Measurements from ENCODE around the gene PHTF1.

Gene PHTF1

DNA sequence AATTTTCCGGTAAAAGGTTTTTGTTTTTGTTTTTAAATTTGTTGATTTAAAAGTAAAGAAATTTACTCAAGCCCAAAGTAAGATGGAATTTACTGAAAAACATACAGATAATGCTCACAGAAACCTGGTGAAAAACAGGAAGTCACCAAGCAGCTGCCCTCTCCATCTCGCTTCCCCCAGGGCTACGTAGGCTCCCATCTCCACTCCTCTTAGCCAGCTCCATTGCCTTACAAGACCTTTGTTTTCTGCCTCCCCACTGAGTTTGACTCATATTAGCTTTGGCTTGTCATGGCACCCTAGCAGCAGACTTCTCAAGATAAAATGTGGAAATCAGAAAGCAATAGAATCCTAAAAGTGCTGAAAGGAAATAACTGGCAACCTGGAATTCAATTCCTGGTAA, 57.9 kb downstream of the PHTF1 start:
- H3K4me3 Mint-ChIP-seq, result no peak overlapping the region
- peaks cover 45% of the 10 kb centered on the region for H3K36me3 Mint-ChIP-seq
- H3K27me3 Mint-ChIP-seq, result no peaks in the 10 kb centered on the region
- H3K4me1 Mint-ChIP-seq, result peaks cover 16% of the 10 kb centered on the region
- H3K9me3 Mint-ChIP-seq, result no peaks in the 10 kb centered on the region
- ATAC-seq, result peak; percentile 57
- no peak overlapping the region for H3K27ac Mint-ChIP-seq

DNA sequence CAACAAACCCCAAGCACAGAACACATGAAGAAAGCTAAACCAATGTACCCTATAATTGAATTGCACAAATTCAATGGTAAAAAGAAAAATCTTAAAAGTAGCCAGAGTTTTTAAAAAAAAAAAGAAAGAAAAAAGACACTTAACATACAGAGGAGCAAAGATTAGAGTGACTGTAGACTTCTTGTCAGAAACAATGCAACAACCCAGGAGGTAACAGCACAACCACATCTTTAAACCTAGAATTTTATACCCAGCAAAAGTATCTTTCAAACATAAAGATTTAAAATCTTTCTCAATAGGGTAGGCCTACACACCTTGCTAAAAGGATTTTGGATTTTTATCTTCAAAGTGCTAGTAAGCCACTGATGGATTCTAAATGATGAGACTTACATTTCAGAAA, 64.4 kb downstream of the PHTF1 start:
- H3K4me1 Mint-ChIP-seq, result peaks cover 16% of the 10 kb centered on the region
- H3K36me3 Mint-ChIP-seq, result peaks cover 74% of the 10 kb centered on the region
- H3K27ac Mint-ChIP-seq, result no peak overlapping the region

DNA sequence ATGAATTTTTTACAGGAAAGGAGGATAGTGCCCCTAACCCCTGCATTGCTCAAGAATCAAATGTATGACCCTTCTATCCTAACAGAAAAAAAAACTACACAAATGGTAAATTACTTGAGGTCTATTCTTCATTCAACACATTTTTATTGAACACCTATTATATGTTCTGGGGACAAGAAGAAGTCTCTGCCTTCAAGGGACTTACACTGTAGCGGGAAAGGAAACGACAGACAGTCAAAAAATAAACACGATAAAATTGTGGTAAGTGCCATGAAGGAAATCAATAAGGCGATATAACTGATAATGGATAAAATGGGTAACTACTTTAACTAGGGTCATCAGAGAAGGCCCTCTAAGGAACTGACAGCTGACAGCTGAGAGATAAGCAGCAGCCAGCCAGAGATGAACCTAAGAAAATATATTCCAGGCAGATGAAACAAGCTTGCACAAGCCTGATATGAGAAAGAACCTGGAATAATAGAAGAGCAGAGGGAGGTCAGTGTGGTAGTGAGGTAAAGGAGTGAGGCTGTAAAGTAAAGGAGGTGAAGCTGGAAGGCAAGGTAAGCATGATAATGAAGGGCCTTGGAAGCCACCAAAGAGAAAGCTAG, 66.4 kb downstream of the PHTF1 start:
- no peak for ATAC-seq
- H3K4me3 Mint-ChIP-seq, result no peak overlapping the region
- peaks cover 16% of the 10 kb centered on the region for H3K4me1 Mint-ChIP-seq
- no peak overlapping the region for H3K27ac Mint-ChIP-seq
- no peaks in the 10 kb centered on the region for H3K27me3 Mint-ChIP-seq
- peaks cover 68% of the 10 kb centered on the region for H3K36me3 Mint-ChIP-seq
- peaks cover 19% of the 10 kb centered on the region for H3K9me3 Mint-ChIP-seq

More for the DNA sequence above, 64.4 kb downstream of the PHTF1 start:
- Mint-ChIP-seq H3K27me3 (no peaks in the 10 kb centered on the region), H3K4me3 (no peak overlapping the region), H3K9me3 (peaks cover 19% of the 10 kb centered on the region)
- no peak for ATAC-seq

DNA sequence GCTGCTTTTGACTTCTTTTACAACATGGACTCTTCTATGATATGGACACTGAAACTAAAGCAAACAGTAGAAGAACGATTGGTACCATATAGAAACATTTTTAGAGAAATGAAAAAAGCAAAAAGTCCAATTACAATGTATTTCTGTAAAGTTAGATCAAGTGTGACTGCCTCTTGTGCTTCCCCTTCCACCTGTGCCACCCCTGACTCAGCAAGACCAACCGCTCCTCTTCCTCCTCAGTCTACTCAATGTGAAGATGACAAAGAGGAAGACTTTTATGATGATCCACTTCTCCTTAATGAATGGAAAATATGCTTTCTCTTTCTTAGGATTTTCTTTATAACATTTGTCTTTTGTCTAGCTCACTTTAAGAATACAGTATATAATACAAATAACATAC, 66.9 kb downstream of the PHTF1 start:
- Mint-ChIP-seq H3K4me1 (peaks cover 16% of the 10 kb centered on the region), H3K4me3 (no peak overlapping the region), H3K9me3 (peaks cover 19% of the 10 kb centered on the region), H3K27ac (no peak overlapping the region), H3K36me3 (peaks cover 65% of the 10 kb centered on the region), H3K27me3 (no peaks in the 10 kb centered on the region)
- peak; percentile 64 for ATAC-seq

DNA sequence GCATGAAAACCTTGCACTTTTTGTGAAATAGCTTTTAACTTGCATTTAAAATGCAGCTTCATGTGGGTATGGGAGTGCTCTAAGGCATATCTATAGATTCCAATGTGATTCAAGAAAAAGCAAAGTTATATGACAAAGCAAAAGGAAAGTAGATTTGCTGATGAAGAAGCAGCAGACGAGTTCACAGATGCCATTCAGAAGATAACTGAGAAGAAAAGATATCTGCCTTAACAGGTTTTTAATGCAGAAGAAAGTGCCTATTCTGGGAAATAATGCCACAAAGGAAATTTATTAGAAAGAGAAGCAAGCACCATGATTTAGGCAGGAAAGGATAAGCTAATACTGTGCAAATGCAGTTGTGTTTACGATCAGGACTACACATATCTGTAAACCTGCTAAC, 68.1 kb downstream of the PHTF1 start:
- H3K27me3 Mint-ChIP-seq, result no peaks in the 10 kb centered on the region
- H3K27ac Mint-ChIP-seq, result no peak overlapping the region
- H3K4me1 Mint-ChIP-seq, result peaks cover 16% of the 10 kb centered on the region
- ATAC-seq, result no peak
- H3K36me3 Mint-ChIP-seq, result peaks cover 57% of the 10 kb centered on the region
- no peak overlapping the region for H3K4me3 Mint-ChIP-seq
- peaks cover 19% of the 10 kb centered on the region for H3K9me3 Mint-ChIP-seq

DNA sequence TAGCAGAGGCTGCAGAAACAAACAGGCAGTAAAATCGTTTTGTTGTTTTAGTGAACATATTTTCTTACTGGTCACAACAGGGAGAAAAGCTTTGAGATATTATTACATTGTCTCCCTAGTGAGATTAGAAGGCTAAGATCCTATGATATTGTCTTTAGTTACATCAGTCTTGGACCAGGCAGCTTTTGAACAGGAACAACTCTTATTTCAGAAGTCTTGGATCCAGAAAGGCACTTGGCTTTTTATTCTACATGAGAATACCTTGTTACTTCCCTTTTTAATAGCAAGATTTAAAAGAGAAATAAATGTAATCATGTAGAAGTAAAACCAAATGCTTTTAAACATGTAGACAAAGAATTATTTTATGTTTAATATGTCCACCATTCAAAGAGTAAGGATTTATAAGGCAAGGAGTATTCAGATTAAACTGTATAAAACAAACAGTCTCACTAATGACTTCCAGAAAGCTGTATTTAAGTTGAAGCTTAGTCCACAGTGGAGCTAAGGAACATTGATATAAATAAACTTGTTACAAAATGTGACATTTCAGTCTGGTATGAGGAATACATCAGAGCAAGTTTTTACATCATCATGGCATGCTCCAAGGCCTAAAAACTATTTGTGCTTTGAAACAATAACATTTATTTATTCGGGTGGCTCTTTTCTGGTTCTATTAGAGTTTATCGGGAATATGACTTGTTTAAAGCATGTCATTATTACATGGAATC, 72.2 kb downstream of the PHTF1 start:
- Mint-ChIP-seq H3K27ac (no peak overlapping the region), H3K4me1 (peaks cover 5% of the 10 kb centered on the region), H3K27me3 (no peaks in the 10 kb centered on the region), H3K36me3 (peaks cover 25% of the 10 kb centered on the region), H3K4me3 (no peak overlapping the region), H3K9me3 (no peaks in the 10 kb centered on the region)
- no peak for ATAC-seq

DNA sequence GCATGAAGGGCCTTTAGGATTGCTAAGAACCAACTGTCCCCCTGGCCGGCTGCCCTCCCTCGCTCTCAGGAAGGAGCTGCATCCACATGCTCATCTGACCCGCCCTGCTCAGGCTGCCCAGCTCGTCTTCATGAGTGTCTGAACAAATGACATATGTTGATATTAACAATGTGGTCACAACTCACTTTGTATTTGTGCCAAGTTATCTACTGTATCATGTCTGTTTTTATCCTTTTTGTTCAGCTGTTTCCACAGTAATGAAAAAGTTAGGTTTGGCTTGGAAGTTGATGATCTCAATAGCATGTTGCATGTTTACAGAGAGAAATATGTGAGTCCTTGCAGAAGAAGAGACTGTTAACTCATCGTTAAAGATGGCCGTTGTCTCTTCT, 75.1 kb downstream of the PHTF1 start:
- Mint-ChIP-seq H3K36me3 (peaks cover 5% of the 10 kb centered on the region), H3K27me3 (no peaks in the 10 kb centered on the region), H3K27ac (no peak overlapping the region), H3K9me3 (no peaks in the 10 kb centered on the region), H3K4me1 (no peaks in the 10 kb centered on the region), H3K4me3 (no peak overlapping the region)
- ATAC-seq, result no peak

DNA sequence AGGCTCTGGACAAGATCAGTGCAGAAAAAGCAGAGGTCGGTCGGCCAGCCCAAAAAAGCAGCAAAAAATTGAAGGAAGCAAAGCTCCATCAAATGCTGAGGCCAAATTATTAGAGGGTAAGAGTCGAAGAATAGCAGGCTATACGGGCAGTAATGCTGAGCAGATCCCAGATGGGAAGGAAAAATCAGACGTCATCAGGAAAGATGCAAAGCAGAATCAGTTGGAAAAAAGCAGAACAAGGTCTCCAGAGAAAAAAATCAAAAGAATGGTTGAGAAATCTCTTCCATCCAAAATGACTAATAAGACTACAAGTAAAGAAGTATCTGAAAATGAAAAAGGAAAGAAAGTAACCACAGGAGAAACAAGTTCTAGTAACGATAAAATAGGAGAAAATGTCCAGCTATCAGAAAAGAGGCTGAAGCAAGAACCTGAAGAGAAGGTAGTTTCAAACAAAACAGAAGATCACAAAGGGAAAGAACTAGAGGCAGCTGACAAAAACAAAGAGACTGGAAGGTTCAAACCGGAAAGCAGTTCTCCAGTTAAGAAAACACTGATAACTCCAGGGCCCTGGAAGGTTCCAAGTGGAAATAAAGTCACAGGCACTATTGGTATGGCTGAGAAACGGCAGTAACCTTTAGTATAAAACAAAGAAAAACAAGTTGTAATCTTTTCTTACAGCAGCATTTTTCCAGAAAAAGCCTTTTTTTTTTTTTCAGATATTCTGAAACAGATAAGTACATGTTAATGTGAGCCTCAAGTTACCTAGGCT, 75.7 kb downstream of the PHTF1 start:
- H3K27ac Mint-ChIP-seq, result no peak overlapping the region
- H3K9me3 Mint-ChIP-seq, result no peaks in the 10 kb centered on the region
- H3K4me3 Mint-ChIP-seq, result no peak overlapping the region
- H3K36me3 Mint-ChIP-seq, result peaks cover 5% of the 10 kb centered on the region
- no peaks in the 10 kb centered on the region for H3K4me1 Mint-ChIP-seq
- H3K27me3 Mint-ChIP-seq, result no peaks in the 10 kb centered on the region
- ATAC-seq, result no peak

DNA sequence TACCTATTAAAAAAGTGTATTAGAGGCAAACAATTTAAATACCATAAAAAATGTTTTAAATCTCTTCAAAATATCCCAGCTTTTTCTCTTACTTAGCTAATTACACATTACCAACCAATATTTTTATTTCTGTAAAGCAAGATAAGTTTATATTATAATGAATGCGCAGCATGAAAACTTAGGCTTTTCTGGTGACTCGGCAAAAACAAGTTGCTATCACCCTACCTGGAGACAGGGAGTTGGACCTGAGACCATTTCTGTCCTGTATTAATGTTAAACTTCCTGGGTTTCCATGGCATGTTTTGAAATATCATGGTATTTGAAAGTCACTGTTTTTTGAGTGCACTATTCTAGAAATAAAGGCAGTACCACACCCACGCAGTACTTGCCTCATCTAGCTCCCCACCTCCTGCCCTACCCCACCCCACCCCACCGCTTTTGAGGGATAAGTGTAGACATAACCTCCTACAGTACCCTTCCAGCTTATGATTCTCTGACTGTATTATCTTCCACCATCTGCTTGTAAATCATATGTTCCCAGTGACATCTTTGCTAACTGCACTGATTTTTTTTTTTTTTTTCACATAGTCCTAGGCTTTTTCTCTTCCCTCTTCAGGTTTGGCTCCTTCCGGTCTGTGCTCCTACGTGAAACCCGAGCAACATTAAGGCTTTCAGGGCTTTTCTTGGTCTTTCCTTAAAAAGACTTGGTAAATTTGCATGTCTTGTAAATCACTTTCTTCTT, 77.5 kb downstream of the PHTF1 start:
- H3K36me3 Mint-ChIP-seq, result peaks cover 5% of the 10 kb centered on the region
- no peaks in the 10 kb centered on the region for H3K9me3 Mint-ChIP-seq
- no peak overlapping the region for H3K4me3 Mint-ChIP-seq
- no peaks in the 10 kb centered on the region for H3K27me3 Mint-ChIP-seq
- H3K4me1 Mint-ChIP-seq, result no peaks in the 10 kb centered on the region
- no peak overlapping the region for H3K27ac Mint-ChIP-seq
- ATAC-seq, result no peak

DNA sequence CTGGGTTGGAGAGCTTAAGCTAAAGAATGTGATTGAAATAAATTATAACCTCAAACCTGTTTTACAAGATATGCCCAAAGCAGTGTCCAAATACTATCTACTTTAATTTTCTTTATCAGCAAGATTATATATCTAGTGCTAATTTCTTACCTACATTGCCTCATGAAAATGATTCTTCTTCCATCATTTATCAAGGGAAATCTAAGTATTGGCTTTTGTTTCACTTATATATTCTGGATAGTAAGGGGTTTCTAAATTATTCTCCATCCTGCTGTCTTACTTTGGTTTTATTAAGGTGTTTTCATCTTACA, 81.2 kb downstream of the PHTF1 start:
- Mint-ChIP-seq H3K9me3 (no peaks in the 10 kb centered on the region), H3K4me3 (no peak overlapping the region), H3K36me3 (peaks cover 5% of the 10 kb centered on the region), H3K27me3 (no peaks in the 10 kb centered on the region), H3K4me1 (no peaks in the 10 kb centered on the region), H3K27ac (no peak overlapping the region)
- no peak for ATAC-seq

DNA sequence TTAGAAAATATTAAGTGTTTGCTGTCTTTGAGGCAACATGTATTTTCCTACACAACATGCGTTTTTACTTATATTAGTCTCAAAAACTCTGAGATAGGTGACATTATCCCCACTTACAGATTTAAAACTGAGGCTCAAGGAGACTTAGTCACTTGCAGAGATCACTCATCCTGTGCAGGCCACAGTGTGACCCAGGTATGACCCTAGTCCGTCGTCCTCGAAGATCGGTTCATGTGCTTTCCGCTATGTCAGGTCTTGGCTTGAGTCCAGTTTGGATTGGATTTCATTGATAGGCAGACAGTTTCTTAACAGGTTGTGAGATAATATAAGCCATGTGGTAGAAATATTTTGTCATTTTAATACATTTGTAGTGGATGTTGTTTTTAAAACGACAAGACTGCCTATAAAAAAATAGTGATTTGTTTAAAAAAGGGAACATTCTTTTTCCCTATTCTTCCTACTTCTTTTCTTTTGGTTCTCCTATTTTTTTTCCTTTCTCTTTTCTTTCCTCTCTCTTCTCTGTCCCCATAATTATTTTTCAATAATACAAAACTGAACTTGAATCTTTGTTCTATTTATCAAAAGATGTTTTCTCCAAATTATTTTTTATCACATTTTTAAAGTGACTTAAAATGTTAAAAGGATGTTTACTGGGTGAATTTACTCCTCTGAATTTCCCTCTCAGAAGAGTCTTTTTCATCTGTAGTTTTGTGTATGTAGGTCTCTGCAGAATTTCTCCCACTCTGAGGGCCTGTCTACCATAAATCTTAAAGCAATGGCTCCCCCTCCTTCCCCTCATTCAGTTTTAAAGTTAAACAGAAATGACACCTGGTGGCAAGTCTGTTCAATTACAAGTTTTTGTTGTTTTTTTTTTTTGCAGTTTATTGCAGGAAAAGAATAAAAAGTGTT, 81.8 kb downstream of the PHTF1 start:
- no peaks in the 10 kb centered on the region for H3K9me3 Mint-ChIP-seq
- no peaks in the 10 kb centered on the region for H3K27me3 Mint-ChIP-seq
- ATAC-seq, result no peak
- H3K27ac Mint-ChIP-seq, result no peak overlapping the region
- no peaks in the 10 kb centered on the region for H3K4me1 Mint-ChIP-seq
- H3K4me3 Mint-ChIP-seq, result no peak overlapping the region
- no peaks in the 10 kb centered on the region for H3K36me3 Mint-ChIP-seq

DNA sequence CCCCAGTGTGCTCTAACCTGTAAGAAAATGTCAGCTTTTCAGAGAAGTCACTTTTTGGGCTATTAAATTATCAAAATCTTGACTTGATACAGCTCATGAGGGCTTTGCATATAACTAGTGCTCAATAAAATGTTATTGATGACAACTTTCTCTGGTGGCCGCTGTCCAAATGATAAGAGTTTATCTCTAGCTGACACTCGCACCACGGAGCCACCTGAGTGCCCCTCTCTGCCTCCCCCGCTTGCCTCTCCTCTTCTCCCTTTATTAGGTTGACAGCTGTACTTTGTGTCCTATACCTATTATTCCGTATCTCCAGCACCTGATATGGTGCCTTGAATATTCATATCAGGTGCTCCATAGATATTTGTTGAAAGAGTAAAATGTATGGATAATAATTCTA, 82.8 kb downstream of the PHTF1 start:
- no peaks in the 10 kb centered on the region for H3K9me3 Mint-ChIP-seq
- no peaks in the 10 kb centered on the region for H3K27me3 Mint-ChIP-seq
- no peak overlapping the region for H3K27ac Mint-ChIP-seq
- peaks cover 4% of the 10 kb centered on the region for H3K36me3 Mint-ChIP-seq
- no peak for ATAC-seq
- H3K4me3 Mint-ChIP-seq, result no peak overlapping the region
- H3K4me1 Mint-ChIP-seq, result no peaks in the 10 kb centered on the region

DNA sequence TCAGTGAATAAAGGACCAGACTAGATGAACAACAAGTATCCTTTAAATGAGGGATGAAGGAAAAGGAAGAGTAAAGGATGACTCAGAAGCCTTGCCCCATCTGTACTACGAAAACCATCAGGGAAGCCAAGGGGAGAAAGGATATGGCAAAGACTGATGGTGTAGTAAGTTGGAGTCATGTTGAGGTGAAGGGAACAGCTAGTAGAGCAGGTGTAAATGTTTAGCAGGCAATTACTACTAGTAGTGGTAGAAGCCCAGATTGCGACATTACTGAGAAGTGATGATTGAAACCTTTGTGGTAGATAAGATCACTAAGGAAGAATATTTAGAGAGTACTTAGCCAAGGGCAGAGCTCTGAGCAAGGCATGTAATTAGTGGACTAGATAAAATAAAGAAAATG, 84.0 kb downstream of the PHTF1 start:
- no peak overlapping the region for H3K27ac Mint-ChIP-seq
- H3K36me3 Mint-ChIP-seq, result peaks cover 4% of the 10 kb centered on the region
- no peak for ATAC-seq
- no peaks in the 10 kb centered on the region for H3K4me1 Mint-ChIP-seq
- H3K27me3 Mint-ChIP-seq, result no peaks in the 10 kb centered on the region
- H3K4me3 Mint-ChIP-seq, result no peak overlapping the region
- no peaks in the 10 kb centered on the region for H3K9me3 Mint-ChIP-seq

DNA sequence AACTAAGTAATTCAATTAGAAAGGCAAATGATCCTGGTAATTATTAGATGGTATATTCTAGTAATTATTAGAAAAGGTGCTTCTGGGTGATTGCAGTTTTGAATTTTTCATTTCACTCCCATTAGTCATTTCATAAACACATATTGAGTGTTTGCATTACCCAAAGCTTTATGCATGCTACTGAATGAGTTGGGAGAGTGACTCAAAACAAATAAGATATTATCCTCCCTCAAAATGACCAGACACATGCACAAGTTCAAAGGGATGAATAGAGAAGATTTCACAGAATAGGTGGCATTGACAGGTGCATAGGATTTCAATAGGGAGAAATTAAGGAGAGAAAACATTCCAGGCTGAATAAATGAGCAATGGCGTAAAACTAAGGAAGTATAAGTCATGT, 84.7 kb downstream of the PHTF1 start:
- Mint-ChIP-seq H3K4me1 (no peaks in the 10 kb centered on the region), H3K27me3 (no peaks in the 10 kb centered on the region), H3K9me3 (no peaks in the 10 kb centered on the region), H3K27ac (no peak overlapping the region), H3K4me3 (no peak overlapping the region), H3K36me3 (peaks cover 4% of the 10 kb centered on the region)
- ATAC-seq, result no peak

DNA sequence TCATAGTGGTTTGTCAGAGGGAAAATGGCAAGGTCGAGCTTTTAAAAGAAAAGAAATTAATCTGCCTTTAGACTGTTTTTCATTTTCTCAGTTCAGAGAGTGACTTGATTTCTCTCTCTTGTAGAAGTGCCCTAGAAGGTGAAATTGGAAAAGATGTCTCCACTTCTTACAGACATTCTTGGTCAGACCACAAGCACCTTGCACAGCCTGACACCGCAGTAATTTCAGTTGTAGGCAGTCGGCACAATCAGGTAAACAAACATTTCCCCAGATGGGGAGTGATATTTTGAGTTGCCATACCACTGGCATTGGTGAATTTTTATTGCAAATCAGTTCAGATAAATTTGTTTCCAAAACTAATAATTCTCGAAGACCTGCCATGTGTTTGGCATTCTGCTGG, 86.8 kb downstream of the PHTF1 start:
- H3K27me3 Mint-ChIP-seq, result no peaks in the 10 kb centered on the region
- H3K36me3 Mint-ChIP-seq, result peaks cover 4% of the 10 kb centered on the region
- no peak for ATAC-seq
- H3K4me1 Mint-ChIP-seq, result no peaks in the 10 kb centered on the region
- no peak overlapping the region for H3K27ac Mint-ChIP-seq
- H3K9me3 Mint-ChIP-seq, result no peaks in the 10 kb centered on the region
- H3K4me3 Mint-ChIP-seq, result no peak overlapping the region

All from stimulated activated memory B cell treated with anti-CD40 and anti-IgM and Interleukin-4, amounts not matched to agents 10 μg/mL and 1 μg/mL and 100 μg/mL, for 72 hours (primary cell).